ENCODE results near the gene WHRN. TPM values are rescaled to one million over a fixed set of nuclear protein-coding genes. Genes with fewer than 3 reads are reported as not detected.

Gene WHRN
- total and polyA plus RNA-seq, 5 experiments from 2014 or later: 0.17 to 4.2 (median 0.56) TPM

DNA sequence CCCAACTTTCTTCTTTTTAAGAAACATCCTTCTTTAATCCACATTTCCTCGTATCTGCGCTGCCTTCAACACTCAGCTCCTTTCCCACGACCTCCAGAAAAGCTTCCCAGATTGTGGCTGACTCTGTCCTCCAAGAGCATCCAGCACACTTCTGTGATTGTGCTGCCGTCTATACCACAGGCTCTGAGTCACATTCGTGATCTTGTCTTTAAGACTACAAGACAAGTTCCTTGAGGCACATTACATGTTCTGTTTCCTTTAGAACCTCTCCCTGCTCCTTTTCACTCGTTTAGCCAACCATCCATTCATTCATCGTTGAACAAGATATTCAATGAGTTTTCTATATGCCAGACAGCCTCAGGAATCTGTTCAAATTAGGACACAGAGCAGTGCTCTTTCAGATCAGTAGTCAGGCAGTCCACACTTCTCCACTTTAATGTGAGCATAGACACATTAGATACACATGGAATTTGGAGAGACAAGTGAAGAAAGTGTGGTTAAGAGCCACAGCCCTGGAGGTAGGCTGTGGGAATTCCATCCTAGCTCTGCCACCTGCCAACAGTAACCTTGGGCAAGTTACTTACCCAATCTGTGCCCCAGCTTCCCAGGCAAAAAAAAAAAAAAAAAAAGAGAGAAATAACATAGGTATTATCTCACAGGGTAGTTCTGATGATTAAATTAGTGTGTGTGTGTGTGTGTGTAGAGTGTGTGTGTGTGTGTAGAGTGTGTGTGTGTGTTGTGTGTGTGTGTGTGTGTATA, 18.9 kb downstream of the WHRN start:
- Mint-ChIP-seq H3K9me3 (no peaks in the 10 kb centered on the region), H3K27me3 (peaks cover 0 to 2% (median 0%) of the 10 kb centered on the region in 5 donors), H3K4me1 (peaks cover 9 to 26% (median 16%) of the 10 kb centered on the region in 4 donors), H3K4me3 (peak overlapping the region in 1 of 10 donors; percentile 67), H3K27ac (peak overlapping the region in 1 of 10 donors; percentile 96), H3K36me3 (no peaks in the 10 kb centered on the region)
- DNase-seq (no peak), ATAC-seq (no peak)
- POLR2A ChIA-PET: interaction anchor here (0.6 to 1.3 kb wide), 3 partner anchors 8 to 167 kb away, joined by 3 to 7 read pairs (median 5); no protein-coding TSS in a partner anchor

DNA sequence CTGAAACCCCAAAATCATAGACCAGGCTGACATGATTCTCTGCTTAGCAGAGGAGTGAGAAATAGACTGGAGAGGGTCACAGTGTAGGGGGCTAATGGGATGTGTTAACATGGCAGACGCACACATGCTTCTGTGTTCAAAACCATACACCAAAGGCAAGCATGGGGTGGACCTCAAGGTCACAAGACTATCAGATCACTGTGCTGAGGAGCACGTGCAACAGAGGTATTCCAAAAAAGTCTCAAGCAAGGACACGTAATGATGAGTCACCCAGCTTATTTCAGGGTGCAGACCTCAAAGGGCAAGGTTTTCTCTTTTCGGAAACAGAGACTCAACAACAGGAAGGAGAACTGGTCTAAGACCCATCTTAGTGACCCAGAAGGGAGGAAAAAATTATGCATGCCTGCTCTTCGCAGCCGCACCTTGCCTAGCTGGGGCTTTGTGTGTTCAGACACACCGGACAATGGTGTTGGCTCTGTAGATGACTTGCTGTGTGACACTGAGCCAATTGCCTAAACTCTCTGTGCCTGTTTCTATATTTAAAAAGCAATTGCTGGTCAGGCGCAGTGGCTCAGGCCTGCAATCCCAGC, 20.3 kb downstream of the WHRN start:
- Mint-ChIP-seq H3K4me1 (peaks cover 10 to 31% (median 16%) of the 10 kb centered on the region in 4 donors), H3K27ac (peak overlapping the region in 3 of 10 donors; percentile 18 to 74 (median 67)), H3K4me3 (peak overlapping the region in 2 of 10 donors; percentile 36 to 60), H3K36me3 (no peaks in the 10 kb centered on the region), H3K27me3 (peaks cover 0 to 2% (median 0%) of the 10 kb centered on the region in 5 donors), H3K9me3 (no peaks in the 10 kb centered on the region)
- ATAC-seq: peak; percentile 28 to 67
- POLR2A ChIA-PET: interaction anchor here (0.7 to 1.7 kb wide), 3 partner anchors 31 to 102 kb away, joined by 3 to 5 read pairs (median 3); partner anchors contain the start of gene ATP6V1G1
- DNase-seq: peak in 1 of 10 donors; percentile 10

DNA sequence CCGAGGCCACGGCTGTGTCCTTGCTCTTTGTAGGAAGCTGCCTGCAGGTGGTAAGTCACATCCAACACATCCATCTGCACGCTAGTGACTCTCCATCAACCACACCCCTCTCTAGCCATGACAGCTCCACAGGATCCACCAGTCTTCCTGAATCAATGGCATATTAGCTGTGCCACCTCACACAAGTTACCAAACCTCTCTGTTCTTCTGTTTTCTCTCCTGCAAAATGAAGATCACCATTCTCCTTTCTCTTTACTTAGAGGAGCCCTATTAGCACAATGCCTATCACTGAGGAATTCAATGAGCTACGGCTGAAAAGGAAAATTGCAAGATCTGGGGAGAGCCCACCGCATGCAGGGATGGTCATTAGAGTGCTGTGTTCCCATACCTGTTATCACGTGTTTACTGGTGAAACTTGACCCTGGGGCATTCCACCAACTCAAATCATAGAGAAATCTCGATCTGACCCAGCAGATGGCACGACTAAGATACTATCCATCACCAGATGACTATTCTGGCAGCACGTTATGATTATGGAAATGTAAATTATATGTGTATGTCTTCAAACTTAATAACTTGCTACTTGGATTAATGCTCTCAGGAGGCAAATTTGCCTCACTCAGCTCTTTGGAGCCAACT, 20.9 kb downstream of the WHRN start:
- DNase-seq: no peak
- Mint-ChIP-seq H3K4me1 (peaks cover 10 to 31% (median 16%) of the 10 kb centered on the region in 4 donors), H3K27me3 (peaks cover 0 to 2% (median 0%) of the 10 kb centered on the region in 5 donors), H3K4me3 (peak overlapping the region in 1 of 10 donors; percentile 15), H3K9me3 (no peaks in the 10 kb centered on the region), H3K27ac (peak overlapping the region in 3 of 10 donors; percentile 18 to 74 (median 67)), H3K36me3 (no peaks in the 10 kb centered on the region)
- POLR2A ChIA-PET: interaction anchor here (1.3 to 1.7 kb wide), 2 partner anchors 98 to 103 kb away, joined by 3 to 5 read pairs; partner anchors contain the start of gene ATP6V1G1
- no peak for ATAC-seq

DNA sequence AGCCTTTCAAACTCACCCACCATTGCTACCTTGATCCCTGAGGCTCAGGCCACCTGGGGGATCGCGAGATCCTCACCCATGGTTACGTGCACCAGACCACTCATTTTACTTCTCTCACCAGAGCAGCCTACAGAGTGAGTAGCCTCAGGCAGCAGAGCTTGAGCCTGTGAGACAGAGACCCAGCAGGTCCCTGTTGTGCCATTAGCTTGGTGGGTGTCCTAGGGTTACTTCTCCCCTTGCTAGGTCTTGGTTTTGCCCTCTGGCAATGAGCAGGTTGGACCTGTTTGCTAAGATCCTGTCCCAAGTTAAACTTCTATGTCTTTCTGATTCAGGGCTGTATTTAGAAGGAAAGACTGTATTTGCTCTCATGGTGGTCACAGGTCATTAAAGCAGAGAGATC, 21.8 kb downstream of the WHRN start:
- Mint-ChIP-seq H3K9me3 (no peaks in the 10 kb centered on the region), H3K4me3 (no peak overlapping the region), H3K27ac (peak overlapping the region in 2 of 10 donors; percentile 4 to 16), H3K36me3 (no peaks in the 10 kb centered on the region), H3K27me3 (peaks cover 0 to 2% (median 0%) of the 10 kb centered on the region in 5 donors), H3K4me1 (peaks cover 10 to 29% (median 14%) of the 10 kb centered on the region in 4 donors)
- ATAC-seq (no peak), DNase-seq (no peak)
- POLR2A ChIA-PET: no interaction called here

- no peak for ATAC-seq
Observed at GRCh38 chr9:114482593-114482992, 22.7 kb downstream of the WHRN start.

GRCh38 chr9:114481789-114482188, 23.5 kb downstream of the WHRN start:
- ATAC-seq: no peak
- Mint-ChIP-seq H3K36me3 (no peaks in the 10 kb centered on the region), H3K27me3 (peaks cover 0 to 2% (median 0%) of the 10 kb centered on the region in 5 donors), H3K9me3 (no peaks in the 10 kb centered on the region), H3K4me1 (peaks cover 7 to 23% (median 10%) of the 10 kb centered on the region in 4 donors), H3K4me3 (no peak overlapping the region), H3K27ac (peak overlapping the region in 4 of 10 donors; percentile 51 to 64 (median 52))
- POLR2A ChIA-PET: no interaction called here
- DNase-seq: no peak

More at GRCh38 chr9:114482593-114482992, 22.7 kb downstream of the WHRN start:
- H3K4me1 Mint-ChIP-seq: peaks cover 10 to 27% (median 14%) of the 10 kb centered on the region in 4 donors
- H3K9me3 Mint-ChIP-seq: no peaks in the 10 kb centered on the region
- POLR2A ChIA-PET: no interaction called here
- no peak overlapping the region for H3K4me3 Mint-ChIP-seq
- H3K27ac Mint-ChIP-seq: peak overlapping the region in 2 of 10 donors; percentile 45 to 51
- DNase-seq: no peak
- peaks cover 0 to 2% (median 0%) of the 10 kb centered on the region in 5 donors for H3K27me3 Mint-ChIP-seq
- H3K36me3 Mint-ChIP-seq: no peaks in the 10 kb centered on the region

DNA sequence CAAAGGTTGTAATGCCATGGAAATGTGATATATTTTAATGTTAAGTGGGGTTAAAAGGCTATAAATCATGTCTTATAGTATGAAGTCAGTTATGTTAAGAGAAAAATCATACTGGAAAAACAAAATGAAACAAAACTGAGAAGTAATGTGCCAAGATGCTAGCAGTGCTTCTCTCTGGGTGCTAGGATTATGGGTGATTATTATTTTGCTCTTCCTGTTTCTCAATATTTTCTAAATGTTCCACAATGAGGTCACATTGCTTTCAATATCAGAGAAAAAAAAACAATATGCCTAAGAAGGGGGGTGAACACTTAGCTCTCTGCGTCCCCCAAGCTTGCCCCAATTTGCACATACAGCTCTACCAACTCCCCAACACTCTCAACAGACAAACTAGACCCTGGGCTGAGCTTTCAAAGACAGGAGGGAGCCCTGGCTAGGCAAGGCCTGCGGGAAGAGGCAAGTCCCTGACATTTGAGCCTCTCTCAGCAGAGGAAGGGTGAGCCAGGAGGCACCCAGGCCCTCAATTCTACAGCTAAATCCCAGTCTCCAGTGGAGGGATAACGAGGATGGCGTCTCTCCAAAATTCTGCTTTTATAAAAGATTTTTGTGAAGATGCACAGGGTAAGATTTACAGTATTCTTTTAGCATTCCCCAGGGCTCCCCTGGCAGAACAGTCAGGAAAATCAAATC, 24.4 kb downstream of the WHRN start:
- Mint-ChIP-seq H3K4me3 (no peak overlapping the region), H3K36me3 (no peaks in the 10 kb centered on the region), H3K4me1 (peaks cover 7 to 18% (median 12%) of the 10 kb centered on the region in 4 donors), H3K27me3 (peaks cover 0 to 6% (median 0%) of the 10 kb centered on the region in 5 donors), H3K27ac (peak overlapping the region in 2 of 10 donors; percentile 22 to 47), H3K9me3 (no peaks in the 10 kb centered on the region)
- POLR2A ChIA-PET: interaction anchor here (0.6 kb wide), 1 partner anchor 82 kb away, joined by 3 read pairs; no protein-coding TSS in a partner anchor
- DNase-seq (no peak), ATAC-seq (no peak)

GRCh38 chr9:114478871-114479270, 26.4 kb downstream of the WHRN start:
- H3K27ac Mint-ChIP-seq: no peak overlapping the region
- POLR2A ChIA-PET: interaction anchor here (1.0 kb wide), 1 partner anchor 8 kb away, joined by 3 read pairs; no protein-coding TSS in a partner anchor
- DNase-seq: no peak
- H3K9me3 Mint-ChIP-seq: no peaks in the 10 kb centered on the region
- peaks cover 0 to 6% (median 0%) of the 10 kb centered on the region in 5 donors for H3K27me3 Mint-ChIP-seq
- no peak for ATAC-seq
- H3K36me3 Mint-ChIP-seq: no peaks in the 10 kb centered on the region
- H3K4me3 Mint-ChIP-seq: no peak overlapping the region
- H3K4me1 Mint-ChIP-seq: peaks cover 14 to 20% (median 17%) of the 10 kb centered on the region in 4 donors

DNA sequence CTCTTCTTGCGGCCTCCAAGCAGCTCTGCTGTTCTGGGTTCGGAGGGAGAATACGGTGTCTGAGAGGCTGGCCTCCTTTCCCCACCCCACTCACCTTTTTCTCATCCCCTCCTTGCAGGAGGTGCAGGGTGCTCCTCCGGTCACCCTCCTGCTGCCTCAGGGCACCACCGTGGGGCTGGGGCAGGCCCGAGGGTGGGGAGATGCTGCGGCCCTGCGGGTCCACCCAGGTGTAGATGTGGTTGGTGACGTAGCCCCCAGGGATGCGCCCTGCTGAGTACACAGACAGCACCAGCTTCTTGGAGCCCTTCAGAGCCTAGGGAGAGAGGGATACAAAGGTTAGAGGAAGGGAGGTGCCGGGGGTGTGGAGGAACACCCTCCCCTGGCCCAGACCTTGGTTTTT, 26.8 kb downstream of the WHRN start:
- ATAC-seq (no peak), DNase-seq (no peak)
- Mint-ChIP-seq H3K4me1 (peaks cover 14 to 20% (median 17%) of the 10 kb centered on the region in 4 donors), H3K27ac (no peak overlapping the region), H3K9me3 (no peaks in the 10 kb centered on the region), H3K27me3 (peaks cover 0 to 6% (median 0%) of the 10 kb centered on the region in 5 donors), H3K36me3 (no peaks in the 10 kb centered on the region), H3K4me3 (no peak overlapping the region)
- POLR2A ChIA-PET: interaction anchor here (1.0 kb wide), 1 partner anchor 9 kb away, joined by 3 read pairs; no protein-coding TSS in a partner anchor

GRCh38 chr9:114477642-114478041, 27.6 kb downstream of the WHRN start:
- DNase-seq (no peak), ATAC-seq (no peak)
- Mint-ChIP-seq H3K27ac (no peak overlapping the region), H3K36me3 (no peaks in the 10 kb centered on the region), H3K27me3 (peaks cover 0 to 6% (median 0%) of the 10 kb centered on the region in 5 donors), H3K4me1 (peaks cover 14 to 20% (median 17%) of the 10 kb centered on the region in 4 donors), H3K9me3 (no peaks in the 10 kb centered on the region), H3K4me3 (no peak overlapping the region)
- POLR2A ChIA-PET: interaction anchor here (1.0 kb wide), 1 partner anchor 10 kb away, joined by 3 read pairs; no protein-coding TSS in a partner anchor

GRCh38 chr9:114476891-114477469, 28.3 kb downstream of the WHRN start:
- ATAC-seq (no peak), DNase-seq (no peak)
- Mint-ChIP-seq H3K36me3 (no peaks in the 10 kb centered on the region), H3K4me3 (no peak overlapping the region), H3K4me1 (peaks cover 14 to 20% (median 17%) of the 10 kb centered on the region in 4 donors), H3K9me3 (no peaks in the 10 kb centered on the region), H3K27me3 (peaks cover 0 to 6% (median 0%) of the 10 kb centered on the region in 5 donors), H3K27ac (peak overlapping the region in 1 of 10 donors; percentile 35)
- POLR2A ChIA-PET: no interaction called here
